ENCODE results near the gene UBD. TPM values are rescaled to one million over a fixed set of nuclear protein-coding genes. Genes with fewer than 3 reads are reported as not detected.

UBD gene
- total RNA-seq, 1 experiment from 2014 or later = not detected

GRCh38 chr6:29509239-29509638 lies 50.3 kb downstream of the UBD start:
- no peaks in the 10 kb centered on the region for H4K20me1 ChIP-seq (ENCODE audit: insufficient read depth)
- no peaks in the 10 kb centered on the region for H3K27me3 ChIP-seq (ENCODE audit: insufficient read depth, low read length)
- H3K4me1 ChIP-seq (ENCODE audit: control insufficient read depth in 1 of 2, insufficient read depth in 2 of 2, low read length in 2 of 2) = no peaks in the 10 kb centered on the region; a peak in 1 of 4 replicates
- H3K36me3 ChIP-seq (ENCODE audit: control insufficient read depth in 1 of 2, insufficient read depth in 2 of 2, low read length in 2 of 2) = no peaks in the 10 kb centered on the region
- no peak overlapping the region for H3K9ac ChIP-seq (ENCODE audit: low read length)
- TF ChIP-seq FOSL1 (IDR thresholded peaks at IDR 0.05; ENCODE audit: low read depth) = no peak
- TF ChIP-seq REST (IDR thresholded peaks at IDR 0.05; ENCODE audit: low read depth) = no peak
- no peak for TF ChIP-seq RAD21 (IDR thresholded peaks at IDR 0.05; ENCODE audit: low read depth)
- no peak for TF ChIP-seq POLR2AphosphoS5 (IDR thresholded peaks at IDR 0.05; ENCODE audit: low read depth, low read length)
- no peak for TF ChIP-seq SIN3A (IDR thresholded peaks at IDR 0.05; ENCODE audit: low read depth)
- TF ChIP-seq ZFX (IDR thresholded peaks at IDR 0.05) = no peak
- no peak for TF ChIP-seq SP1 (IDR thresholded peaks at IDR 0.05; ENCODE audit: low read depth)
- TF ChIP-seq ATF3 (IDR thresholded peaks at IDR 0.05) = no peak
- TF ChIP-seq MAX (IDR thresholded peaks at IDR 0.05) = no peak
- TF ChIP-seq SRF (IDR thresholded peaks at IDR 0.05; ENCODE audit: low read depth) = no peak
- ChIA-PET POLR2A (no interaction called here), RAD21 (ENCODE audit: low non-redundant PET in 1 of 2, low total read pairs in 2 of 2, uncharacterized antibody in 2 of 2, unreplicated experiment in 2 of 2) (no interaction called here), CTCF (no interaction called here)
- intact Hi-C loops (cut with micrococcal nuclease) = no loop called here
- DNase-seq (ENCODE audit: low read depth, low spot score) = no peak
- no TSS peak for BruUV-seq (replicated peaks)
- H3K27ac ChIP-seq (ENCODE audit: low read depth, low read length) = no peak overlapping the region
- no peak overlapping the region for H3K4me2 ChIP-seq (ENCODE audit: low read length)
- ATAC-seq = no peak
- H3K4me3 ChIP-seq (replicated peaks in 1 of 2; ENCODE audit: low read depth in 1 of 2, low read length in 2 of 2) = no peak overlapping the region
- no peaks in the 10 kb centered on the region for H3K9me2 ChIP-seq (ENCODE audit: insufficient read depth)
- no peaks in the 10 kb centered on the region for H3K79me2 ChIP-seq (ENCODE audit: insufficient read depth, low read length)
- H2AFZ ChIP-seq (ENCODE audit: low read depth, low read length, poor library complexity, severe bottlenecking) = no peak overlapping the region
- H3K9me3 ChIP-seq (ENCODE audit: control insufficient read depth in 1 of 2, insufficient read depth in 1 of 2, low read depth in 1 of 2, low read length in 2 of 2) = no peaks in the 10 kb centered on the region

All from HCT116 (cell line).